NOMO-1 treated with dmso at 0.1 percent for 144 hours (cell line): ENCODE data around the gene SCFD1.
"Not testable (repeated sequence)": the region's sequence is repeated elsewhere in the genome, so short reads cannot be mapped to it uniquely, and the experiment has no call there.

Experiments
- DNase-seq: peaks from one replicate; lab custom pipeline; 2025; ENCODE audit not compliant: unreplicated experiment; lab: John Stamatoyannopoulos, UW

The SCFD1 gene

DNA sequence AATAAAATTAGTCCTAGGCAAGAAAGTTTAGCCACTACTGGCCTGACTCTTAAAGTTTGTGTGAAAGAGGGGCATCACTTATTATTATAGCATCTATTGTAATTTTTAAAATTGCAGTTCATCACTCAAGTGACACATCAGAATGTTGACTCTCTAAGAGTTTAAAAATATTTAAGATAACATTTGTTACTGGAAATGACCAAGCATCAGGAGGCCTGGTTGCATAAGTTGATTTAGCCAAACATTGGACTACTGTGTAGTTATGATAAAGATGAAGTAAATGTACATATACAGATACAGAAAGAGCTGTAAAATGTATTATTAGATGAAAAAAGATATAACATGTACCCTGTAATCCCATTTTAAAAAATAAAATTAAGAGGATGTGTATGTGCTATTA, 47.5 kb downstream of the SCFD1 start:
- DNase-seq, result no peak

DNA sequence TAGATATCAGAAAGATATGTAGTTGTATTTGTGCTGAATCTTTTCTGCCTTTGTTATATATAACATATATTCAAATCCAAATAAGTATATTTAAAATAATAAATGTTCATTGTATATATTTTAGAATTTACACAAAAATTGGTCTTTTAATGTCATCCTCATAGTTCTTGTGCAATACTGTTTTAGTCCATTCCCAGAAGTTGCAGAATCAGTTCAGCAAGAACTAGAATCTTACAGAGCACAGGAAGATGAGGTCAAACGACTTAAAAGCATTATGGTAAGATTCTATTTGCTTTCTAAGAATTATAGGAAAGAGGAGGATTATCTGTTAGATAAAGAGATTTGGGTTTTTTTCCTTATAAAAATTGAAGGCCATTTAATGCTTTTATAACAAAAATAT, 51.0 kb downstream of the SCFD1 start:
- DNase-seq, result no peak

DNA sequence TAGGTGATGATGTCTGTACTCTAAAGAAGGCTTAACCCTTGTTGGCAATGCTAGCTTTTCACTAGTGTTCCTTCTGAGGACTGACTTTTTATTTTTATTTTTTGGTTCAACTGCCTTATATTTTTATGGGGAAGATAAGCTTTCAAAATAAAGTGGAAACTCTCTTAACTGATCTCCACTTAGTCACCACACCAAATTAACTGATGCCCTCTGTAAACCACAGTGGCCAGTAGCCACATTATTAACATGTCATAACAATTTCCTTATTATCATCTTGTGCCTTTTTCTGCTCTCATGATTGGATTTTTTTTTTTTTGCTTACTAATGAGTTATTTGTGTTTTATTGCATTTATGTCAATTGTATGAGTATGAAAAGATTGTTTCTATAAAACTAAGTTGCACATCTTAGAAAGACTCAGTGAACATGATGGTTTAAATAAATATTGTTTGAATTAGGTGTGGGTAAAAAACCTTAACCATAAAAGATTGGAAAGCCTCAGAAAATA, 56.9 kb downstream of the SCFD1 start:
- DNase-seq, result no peak

DNA sequence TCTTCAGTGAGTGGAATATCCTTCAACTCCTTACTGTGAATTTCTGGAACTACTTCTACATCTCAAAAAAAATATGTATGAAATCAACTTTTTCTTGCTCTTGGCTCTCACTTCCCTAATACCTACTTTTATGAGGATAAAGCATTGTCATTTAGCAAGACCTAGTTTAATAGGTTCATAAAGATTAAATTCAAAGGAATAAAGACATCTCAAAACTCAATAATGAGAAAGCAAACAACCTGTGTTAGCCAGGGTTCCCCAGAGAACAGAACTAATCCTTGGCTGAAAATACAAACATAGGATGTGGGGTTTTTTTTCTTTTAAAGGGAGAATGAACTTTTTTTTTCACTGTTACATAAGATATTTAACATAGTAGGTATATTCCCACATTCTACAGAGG, 57.9 kb downstream of the SCFD1 start:
- no peak for DNase-seq

DNA sequence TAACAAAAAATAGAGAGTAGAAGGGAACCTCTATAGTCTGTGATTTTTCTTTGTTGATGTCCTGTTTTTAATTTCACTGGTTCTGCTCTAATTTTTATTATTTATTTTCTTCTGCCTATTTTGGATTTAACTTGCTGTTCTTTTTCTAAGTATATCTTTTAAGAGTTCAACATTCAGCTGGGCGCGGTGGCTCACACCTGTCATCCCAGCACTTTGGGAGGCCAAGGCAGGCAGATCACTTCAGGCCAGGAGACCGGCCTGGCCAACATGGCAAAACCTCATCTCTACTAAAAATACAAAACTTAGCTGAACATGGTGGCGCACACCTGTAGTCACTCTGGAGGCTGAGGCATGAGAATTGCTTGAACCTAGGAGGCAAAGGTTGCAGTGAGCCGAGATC, 58.7 kb downstream of the SCFD1 start:
- DNase-seq, result not testable (repeated sequence)

DNA sequence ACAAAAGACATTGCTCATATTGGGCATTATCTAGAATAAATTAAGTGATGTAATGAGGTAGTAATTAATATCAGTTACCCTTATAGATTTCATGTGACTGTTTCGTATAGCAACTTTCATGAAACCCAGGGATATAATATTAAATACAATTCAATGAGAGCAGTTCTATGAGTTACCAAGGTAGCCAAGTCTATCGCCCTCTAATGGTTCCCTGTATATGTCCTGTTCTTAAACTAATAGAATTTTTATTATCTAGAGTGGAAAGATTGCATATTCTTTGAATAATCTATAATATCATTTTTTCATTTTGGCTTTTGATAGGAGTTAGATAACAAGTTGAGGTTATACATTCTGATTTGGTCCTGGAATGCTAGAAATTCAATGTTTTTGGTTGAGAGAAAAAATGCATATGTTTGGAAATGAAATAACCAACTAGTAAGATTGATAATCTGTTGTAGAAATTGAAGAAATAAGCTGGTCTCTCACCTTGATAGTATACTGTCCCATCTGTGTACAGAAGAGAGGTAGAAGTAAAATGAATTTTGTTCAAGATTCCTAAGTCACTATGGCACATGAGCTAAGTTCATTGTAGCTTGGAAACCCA, 59.7 kb downstream of the SCFD1 start:
- no peak for DNase-seq

DNA sequence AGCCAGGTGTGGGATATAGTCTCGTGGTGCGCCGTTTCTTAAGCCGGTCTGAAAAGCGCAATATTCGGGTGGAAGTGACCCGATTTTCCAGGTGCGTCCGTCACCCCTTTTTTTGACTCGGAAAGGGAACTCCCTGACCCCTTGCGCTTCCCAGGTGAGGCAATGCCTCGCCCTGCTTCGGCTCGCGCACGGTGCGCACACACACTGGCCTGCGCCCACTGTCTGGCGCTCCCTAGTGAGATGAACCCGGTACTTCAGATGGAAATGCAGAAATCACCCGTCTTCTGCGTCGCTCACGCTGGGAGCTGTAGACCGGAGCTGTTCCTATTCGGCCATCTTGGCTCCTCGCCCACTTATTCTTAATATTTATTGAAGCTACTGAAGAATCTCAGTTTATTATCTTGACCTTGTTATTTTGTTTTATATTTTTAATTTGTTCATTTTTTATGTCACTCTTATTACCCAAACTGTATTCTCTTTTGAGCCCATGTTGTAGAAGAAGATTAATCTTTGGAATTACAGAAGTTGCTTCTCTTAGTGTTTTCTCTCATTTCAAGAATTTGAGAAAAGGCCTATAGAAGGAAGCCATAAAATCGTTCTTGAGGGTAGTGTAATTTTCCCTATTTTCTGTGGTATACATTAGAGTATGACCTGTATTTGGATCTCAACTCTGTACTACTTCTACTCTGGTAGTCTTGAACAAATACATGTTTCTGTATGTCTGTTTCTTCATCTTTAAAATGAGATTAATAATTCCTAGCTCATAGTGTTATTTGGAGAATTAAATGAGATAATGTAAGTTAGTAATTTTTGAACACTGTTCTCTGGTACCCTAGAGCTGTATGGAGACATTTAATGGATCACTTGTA, 68.6 kb downstream of the SCFD1 start:
- not testable (repeated sequence) for DNase-seq

DNA sequence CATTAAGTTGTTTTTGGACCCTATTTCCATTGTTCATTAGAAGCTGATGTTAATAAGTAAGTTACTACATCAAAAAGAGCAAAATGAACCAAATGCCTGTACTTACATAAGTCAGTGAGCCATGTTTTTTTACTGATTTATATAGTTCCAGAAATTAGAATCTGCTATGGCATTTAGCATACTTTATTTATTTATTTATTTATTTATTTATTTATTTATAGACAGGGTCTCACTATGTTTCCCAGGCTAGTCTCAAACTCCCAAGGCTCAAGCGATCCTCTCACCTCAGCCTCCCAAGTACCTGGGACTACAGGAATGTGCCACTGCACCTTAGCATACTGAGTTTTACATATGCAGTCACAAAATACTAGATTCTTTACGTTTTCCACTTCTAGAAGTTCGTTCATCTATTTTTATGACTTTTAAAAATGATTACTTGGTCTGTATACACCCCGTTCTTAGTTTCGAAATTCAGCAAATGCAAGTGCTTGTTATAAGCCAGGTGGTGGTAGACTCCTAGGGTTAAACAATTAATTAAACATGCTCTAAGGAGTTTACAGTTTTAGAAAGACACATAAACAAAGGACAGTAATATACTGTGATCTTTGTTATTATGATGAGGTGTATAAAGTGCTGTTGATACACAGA, 69.8 kb downstream of the SCFD1 start:
- no peak for DNase-seq

DNA sequence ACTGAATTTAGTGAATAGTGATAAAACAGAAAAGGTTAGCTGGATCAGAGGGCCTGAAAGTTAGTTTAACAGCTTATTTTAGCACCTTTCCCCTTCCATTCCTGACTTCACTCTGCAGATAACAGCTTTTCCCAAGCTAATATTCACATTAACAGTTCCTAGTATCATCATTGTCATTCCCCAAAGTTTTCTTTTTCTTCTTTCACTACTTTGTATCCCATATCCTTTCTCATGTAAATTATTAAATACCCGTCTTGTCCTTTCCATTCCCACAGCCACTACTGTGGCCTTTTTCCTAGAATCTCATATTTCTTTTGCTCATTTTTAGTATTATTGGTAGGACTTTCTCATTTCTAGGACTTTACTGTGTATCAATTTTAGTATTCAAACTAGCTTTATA, 70.5 kb downstream of the SCFD1 start:
- DNase-seq, result no peak

DNA sequence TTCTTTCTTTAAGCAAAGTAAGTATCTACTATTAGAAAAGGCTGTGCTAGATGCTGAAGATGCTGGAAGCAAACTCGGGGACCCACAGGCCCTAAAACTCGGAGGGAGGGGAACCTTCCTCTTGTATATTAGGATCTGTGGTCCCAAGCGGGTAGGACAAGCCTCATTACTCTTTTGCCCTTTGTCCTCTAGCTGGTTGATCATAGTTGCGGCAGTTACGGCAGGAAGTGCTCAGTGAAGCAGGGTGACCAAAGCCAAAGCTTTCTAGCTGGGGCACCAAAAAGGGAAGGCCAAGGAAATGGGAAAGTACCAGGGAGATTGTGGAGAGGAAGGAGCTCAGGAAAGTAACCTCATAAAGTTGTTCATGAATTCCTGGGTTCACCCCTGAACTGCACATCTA, 76.3 kb downstream of the SCFD1 start:
- no peak for DNase-seq

DNA sequence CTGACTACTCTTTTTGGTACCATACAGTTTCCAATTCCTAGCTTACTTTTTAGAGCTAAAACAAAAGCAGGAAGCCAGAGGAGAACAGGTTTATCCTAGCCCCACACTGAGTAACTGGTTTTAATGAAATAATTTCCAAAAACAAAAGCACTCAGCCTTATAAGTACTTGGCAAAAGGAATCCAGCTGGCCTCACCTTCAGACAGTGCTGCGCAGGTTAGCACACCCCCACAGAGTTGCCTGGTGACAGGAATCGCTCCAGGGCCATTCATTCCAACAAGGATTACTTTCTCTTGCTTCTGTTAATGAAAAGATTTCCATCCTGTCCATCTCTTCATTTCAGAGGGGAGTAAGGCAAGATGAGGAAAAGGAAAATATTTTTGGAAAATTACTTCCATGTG, 84.6 kb downstream of the SCFD1 start:
- DNase-seq, result no peak

DNA sequence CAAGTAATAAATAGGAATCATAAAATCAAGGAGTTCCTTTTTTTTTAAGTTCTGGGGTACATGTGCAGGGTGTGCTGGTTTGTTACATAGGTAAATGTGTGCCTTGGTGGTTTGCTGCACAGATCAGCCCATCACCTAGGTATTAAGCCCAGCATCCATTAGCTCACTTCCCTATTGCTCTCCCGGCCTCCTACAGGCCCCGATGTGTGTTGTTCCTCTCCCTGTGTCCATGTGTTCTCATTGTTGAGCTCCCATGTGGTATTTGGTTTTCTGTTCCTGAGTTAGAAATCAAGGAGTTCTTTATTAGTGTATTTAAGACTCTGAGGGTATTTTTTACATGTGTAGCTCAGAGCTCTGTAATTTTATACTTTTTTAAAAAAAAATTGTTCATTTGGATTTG, 86.0 kb downstream of the SCFD1 start:
- no peak for DNase-seq

DNA sequence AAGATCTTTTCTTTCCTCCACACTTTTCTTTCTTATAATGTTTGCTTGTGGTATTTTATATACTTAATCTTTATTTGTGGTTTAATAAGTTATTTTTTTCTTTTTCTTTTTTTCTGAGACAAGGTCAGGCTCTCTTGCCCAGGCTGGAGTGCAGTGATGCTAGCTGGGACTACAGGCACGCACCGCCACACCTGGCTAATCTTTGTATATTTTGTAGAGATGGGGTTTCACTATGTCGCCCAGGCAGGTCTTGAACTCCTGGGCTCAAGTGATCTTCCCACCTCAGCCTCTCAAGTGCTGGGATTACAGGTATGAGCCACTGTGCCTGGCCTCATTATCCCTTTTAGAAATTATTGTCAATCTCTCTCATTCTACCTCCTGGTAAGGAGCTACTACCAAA, 87.1 kb downstream of the SCFD1 start:
- no peak for DNase-seq

DNA sequence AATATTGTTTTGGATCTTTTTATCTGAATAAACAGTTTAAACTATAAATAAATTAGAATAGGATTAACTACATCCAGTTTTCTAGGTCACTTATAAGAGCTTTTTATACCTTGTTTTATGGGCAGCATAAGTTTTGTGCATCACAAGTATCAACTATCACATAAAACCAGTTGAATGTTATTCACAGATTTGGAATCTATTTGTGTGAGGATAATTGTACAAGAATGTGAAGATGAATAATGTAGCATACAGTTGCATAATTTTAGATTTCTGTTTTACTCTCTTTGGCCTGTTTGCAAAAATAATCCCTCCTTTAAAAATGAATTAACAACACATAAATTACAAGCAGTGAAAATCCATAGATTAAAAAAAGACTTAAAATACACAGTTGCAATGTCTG, 88.8 kb downstream of the SCFD1 start:
- no peak for DNase-seq

DNA sequence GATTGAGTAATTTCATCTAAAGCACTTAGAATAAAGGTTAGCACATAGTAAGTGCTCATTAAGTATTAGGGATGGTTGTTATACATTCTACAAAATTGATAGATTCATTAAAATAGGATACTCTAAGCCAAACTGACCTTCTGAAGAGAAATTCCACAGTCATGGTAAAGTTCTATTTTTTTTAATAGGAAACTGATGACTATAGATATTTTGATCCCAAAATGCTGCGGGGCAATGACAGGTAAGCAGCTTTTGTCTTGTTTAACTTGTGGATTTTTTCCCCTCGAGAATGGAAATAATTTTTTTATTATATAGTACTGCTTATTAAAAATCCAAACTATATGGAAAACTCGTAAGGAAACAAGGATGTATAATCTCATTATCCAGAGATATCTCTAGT, 97.0 kb downstream of the SCFD1 start:
- no peak for DNase-seq

DNA sequence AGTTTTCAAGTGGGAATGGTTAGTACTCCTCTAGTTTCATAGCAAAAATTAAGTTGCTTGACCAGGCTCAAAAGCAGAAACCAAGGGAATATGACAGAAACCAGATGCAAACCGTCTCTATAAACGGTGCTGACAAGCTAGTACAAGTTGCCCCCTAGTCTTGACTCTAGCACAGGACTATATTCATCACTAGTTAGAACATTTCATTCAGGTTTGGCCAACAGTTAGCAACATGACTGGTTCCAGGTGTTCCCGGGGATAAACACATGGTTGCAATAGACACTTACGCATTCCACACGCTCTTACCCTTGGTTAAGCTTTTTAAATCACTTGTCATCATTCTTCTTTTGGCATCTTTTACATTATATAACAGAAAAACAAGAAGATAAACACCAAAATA, 103.6 kb downstream of the SCFD1 start:
- DNase-seq, result no peak

DNA sequence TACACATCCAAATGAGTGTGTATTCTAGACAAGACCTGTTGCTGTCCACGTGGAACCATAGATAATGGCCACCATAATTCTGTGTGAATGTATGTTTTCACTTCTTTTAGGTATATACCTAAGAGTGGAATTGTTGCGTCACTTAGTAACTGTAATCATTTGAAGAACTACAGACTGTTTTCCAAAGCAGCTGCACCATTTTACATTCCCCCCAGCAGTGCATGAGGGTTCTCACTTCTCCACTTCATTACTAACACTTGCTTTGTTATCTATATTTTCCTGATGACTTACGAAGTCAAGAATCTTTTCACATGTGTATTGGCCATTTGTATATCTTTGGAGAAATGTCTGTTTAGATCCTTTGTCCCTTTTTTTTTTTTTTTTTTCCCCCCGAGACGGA, 106.4 kb downstream of the SCFD1 start:
- DNase-seq, result no peak

DNA sequence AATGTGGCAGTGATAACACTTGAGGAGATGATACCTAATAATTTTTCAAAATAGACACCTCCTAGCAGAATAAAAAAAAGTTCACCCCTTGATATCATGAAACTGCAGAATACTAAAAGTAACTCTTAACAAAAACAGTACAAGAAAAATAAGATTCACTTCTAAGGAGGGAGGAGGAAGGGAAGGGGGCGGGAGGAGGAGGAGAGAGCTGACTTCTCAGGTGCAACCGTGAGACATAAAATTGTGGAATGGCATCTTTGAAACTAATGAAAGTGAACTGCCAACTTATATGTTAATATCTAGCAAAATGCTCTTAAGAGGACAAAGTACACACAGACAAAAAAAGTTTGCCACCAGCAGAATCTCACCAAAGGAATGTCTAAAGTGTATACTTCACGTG, 115.8 kb downstream of the SCFD1 start:
- DNase-seq, result no peak

DNA sequence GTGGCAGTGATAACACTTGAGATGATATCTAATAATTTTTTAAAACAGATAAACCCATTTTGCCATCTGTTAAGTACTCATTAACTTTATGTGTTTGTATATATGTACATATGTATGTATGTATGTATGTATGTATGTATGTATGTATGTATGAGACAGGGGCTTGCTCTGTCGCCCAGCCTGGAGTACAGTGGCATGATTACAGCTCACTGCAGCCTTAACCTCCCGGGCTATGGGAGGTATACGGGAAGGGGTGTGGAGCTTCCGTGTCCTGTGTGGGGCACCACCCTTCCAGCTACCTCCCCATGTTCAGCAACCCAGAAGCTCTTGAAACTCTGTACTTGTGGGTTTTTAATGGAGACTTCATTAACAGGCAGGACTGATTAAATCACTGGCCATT, 116.9 kb downstream of the SCFD1 start:
- no peak for DNase-seq

DNA sequence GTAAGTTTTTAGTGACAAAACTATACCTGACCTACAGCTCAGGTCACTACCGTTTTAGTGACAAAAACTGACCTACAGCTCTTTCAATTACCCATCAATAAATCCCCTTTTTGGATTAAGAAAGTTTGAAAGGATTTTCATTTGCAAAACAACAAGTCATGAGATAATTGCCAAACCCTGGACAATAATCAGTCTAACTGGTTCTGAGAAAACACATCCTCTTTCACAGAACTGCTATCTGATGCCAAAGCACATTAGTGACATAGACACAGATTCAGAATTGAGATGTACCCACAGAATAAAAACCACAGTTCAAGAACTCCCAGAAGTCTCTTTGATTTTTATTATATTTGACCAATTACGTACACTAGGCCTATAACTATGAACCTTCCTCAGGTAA, 126.2 kb downstream of the SCFD1 start:
- DNase-seq, result no peak

DNA sequence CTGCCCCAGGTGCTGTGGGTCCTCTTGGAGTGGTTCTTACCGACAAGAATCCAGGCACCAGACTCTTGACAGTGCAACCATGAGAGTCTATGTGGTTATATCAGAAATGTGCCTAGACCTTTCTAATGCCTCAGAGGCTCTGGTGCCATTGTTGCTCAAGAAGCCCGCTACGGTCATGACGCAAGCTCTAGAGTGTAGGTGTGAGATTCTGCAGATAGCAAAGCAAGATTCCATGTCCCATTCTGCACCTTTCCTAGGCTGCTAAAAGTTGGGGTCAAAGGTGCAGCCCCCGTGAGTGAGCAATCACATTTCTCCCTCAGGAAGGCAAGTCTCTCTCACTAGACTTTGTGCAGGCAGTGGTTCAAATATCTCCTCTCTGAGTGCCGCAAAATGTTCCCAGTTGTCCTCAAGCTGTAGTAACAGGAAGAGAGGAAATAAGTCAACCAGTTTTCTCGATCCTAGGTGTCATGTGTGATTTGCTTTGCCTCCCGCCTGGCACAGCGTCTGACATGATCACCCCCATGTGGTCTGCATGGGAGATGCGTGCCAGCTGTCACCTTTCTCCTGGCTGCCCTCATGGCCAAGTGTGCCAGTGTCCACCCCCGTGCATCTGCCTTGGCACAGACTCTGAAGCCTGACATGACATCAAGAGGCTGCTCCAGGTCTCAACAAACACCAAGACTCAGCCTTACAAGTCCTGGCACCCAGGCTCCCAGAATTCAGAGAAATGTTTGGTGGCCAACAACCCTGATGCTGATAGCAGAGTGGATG, 129.7 kb downstream of the SCFD1 start:
- no peak for DNase-seq
